ENCODE data around the gene GALK1.

Gene GALK1

DNA sequence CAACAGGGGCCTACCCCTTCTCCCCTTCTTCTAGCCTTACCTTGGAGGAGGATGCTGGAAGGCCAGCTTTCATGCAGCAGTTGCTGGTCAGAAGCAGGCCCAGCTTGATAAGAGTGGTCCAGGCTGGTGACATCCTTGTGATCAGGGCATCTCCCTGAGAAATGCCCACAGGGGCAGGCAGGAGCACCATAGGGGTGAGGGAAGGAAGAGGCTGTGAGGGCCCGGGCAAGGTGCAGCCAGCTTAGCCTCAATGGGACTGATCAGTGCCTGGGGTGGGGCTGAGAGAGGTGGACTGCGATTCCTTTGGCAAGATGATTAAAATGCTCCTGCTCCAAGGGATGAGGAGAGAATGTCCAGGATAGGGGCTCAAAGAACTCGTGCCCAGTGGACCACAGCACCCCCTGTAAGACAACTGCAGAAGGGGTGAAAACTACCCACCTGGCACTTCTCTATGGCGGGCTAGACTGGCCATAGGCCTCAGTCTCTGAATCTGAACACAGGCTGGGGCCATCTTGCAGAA lies 9.5 kb upstream of the GALK1 start:
- Histone ChIP-seq H3K79me2 (ENCODE audit: insufficient read depth, low read length) (peaks cover 15% of the 10 kb centered on the region), H3K36me3 (ENCODE audit: insufficient read depth, low read length) (peaks cover 35% of the 10 kb centered on the region), H3K4me2 (ENCODE audit: low read length) (no peak overlapping the region), H3K27me3 (ENCODE audit: insufficient read depth, low read length) (no peaks in the 10 kb centered on the region), H3K4me1 (ENCODE audit: insufficient read depth, low read length, severe bottlenecking) (peaks cover 30% of the 10 kb centered on the region), H3K27ac (ENCODE audit: low read depth, low read length, poor library complexity, severe bottlenecking) (no peak overlapping the region), H4K20me1 (ENCODE audit: insufficient read depth, low read length) (no peaks in the 10 kb centered on the region), H2AFZ (ENCODE audit: low read length) (no peak overlapping the region), H3F3A (ENCODE audit: insufficient read depth, low read length) (peaks cover 8% of the 10 kb centered on the region; the same call in 1 of the 2 replicates), H3K9me2 (ENCODE audit: low read depth, low read length) (no peaks in the 10 kb centered on the region), H3K4me3 (ENCODE audit: low read depth, low read length, poor library complexity, severe bottlenecking) (no peak overlapping the region), H3K9me3 (ENCODE audit: low read length) (no peaks in the 10 kb centered on the region), H3K9ac (ENCODE audit: low read length) (no peak overlapping the region)
- TF ChIP-seq EZH2 (IDR thresholded peaks at IDR 0.05; ENCODE audit: borderline replicate concordance, low read length): no peak
- TF ChIP-seq, protein P1, sequence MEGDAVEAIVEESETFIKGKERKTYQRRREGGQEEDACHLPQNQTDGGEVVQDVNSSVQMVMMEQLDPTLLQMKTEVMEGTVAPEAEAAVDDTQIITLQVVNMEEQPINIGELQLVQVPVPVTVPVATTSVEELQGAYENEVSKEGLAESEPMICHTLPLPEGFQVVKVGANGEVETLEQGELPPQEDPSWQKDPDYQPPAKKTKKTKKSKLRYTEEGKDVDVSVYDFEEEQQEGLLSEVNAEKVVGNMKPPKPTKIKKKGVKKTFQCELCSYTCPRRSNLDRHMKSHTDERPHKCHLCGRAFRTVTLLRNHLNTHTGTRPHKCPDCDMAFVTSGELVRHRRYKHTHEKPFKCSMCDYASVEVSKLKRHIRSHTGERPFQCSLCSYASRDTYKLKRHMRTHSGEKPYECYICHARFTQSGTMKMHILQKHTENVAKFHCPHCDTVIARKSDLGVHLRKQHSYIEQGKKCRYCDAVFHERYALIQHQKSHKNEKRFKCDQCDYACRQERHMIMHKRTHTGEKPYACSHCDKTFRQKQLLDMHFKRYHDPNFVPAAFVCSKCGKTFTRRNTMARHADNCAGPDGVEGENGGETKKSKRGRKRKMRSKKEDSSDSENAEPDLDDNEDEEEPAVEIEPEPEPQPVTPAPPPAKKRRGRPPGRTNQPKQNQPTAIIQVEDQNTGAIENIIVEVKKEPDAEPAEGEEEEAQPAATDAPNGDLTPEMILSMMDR (IDR thresholded peaks at IDR 0.05; ENCODE audit: low read length): no peak

DNA sequence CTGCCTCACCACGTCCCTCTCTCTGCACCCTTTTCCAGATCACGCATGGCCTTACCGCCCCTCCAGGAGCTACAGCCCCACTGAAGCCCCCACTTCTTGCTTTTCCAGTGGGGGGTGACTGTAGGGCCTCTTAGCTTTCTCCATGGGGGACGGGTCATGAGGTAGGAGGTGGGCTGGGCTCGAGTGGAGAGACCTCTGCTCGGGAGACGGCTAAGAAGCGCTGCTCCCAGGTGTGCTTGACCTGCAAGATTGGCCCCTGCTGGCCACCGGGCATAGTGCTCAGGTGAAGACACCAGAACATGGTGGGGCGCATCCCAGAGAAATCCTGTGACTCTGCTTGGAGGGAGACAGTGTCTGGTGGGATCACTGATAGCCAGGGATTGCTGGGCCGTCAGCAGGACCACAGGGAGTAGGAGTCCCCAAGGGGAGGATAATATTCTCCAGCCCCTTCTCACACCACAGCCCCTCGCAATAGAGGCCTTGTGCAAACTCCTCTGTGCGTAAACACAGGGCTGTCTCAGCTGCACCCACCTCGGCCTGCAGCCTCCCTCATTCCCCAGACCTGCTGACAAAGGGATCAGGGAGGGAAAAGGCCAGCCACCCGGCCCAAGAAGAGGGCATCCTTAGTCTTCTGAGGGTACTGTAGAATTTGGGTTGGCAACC lies 8.9 kb upstream of the GALK1 start:
- Histone ChIP-seq H3K4me3 (ENCODE audit: low read depth, low read length, poor library complexity, severe bottlenecking) (no peak overlapping the region), H3F3A (ENCODE audit: insufficient read depth, low read length) (peaks cover 8% of the 10 kb centered on the region; the same call in 1 of the 2 replicates), H3K27me3 (ENCODE audit: insufficient read depth, low read length) (no peaks in the 10 kb centered on the region), H3K4me2 (ENCODE audit: low read length) (no peak overlapping the region), H3K9me2 (ENCODE audit: low read depth, low read length) (no peaks in the 10 kb centered on the region), H2AFZ (ENCODE audit: low read length) (no peak overlapping the region), H3K9ac (ENCODE audit: low read length) (no peak overlapping the region), H4K20me1 (ENCODE audit: insufficient read depth, low read length) (no peaks in the 10 kb centered on the region), H3K9me3 (ENCODE audit: low read length) (no peaks in the 10 kb centered on the region), H3K27ac (ENCODE audit: low read depth, low read length, poor library complexity, severe bottlenecking) (no peak overlapping the region), H3K4me1 (ENCODE audit: insufficient read depth, low read length, severe bottlenecking) (peaks cover 30% of the 10 kb centered on the region), H3K36me3 (ENCODE audit: insufficient read depth, low read length) (peaks cover 29% of the 10 kb centered on the region), H3K79me2 (ENCODE audit: insufficient read depth, low read length) (peaks cover 9% of the 10 kb centered on the region)
- TF ChIP-seq EZH2 (IDR thresholded peaks at IDR 0.05; ENCODE audit: borderline replicate concordance, low read length): no peak
- TF ChIP-seq, protein P1 (IDR thresholded peaks at IDR 0.05; ENCODE audit: low read length): no peak

DNA sequence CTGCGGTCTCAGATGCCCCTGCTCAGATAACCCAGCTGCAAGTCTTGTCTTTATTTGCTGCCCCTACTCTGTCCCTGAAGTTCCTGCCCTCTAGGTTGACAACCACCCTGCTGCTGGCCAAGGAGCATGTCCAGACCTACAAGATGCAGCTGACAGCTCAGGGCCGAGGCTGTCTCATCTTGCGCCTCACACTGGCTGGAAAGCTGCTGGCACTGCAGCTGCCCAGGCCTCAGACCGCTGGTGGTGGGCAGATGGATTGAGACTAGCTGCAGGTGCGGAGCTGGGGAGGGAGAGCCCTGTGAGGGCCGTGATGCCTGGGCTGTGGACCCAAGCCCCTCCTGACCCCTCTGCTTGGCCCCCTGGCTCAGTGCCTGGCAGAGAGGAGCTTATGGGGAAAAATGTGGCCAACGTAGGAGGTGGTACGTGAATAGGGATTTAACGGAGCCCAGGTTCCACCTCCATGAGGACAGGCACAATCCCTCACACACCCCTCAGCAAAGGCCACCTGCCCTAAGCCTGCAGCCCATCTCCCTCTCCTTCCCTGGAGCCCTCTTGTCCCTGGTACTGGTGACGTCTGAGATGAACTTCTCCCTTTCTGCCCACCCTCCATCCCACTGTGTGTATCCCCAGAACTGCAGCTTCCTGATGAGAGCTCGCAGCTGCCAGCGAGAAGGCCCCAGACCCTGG lies 8.3 kb upstream of the GALK1 start:
- Histone ChIP-seq H3K4me3 (ENCODE audit: low read depth, low read length, poor library complexity, severe bottlenecking) (no peak overlapping the region), H4K20me1 (ENCODE audit: insufficient read depth, low read length) (no peaks in the 10 kb centered on the region), H3K9me2 (ENCODE audit: low read depth, low read length) (no peaks in the 10 kb centered on the region), H3K27ac (ENCODE audit: low read depth, low read length, poor library complexity, severe bottlenecking) (no peak overlapping the region), H3K9ac (ENCODE audit: low read length) (no peak overlapping the region), H3K4me2 (ENCODE audit: low read length) (no peak overlapping the region), H3K27me3 (ENCODE audit: insufficient read depth, low read length) (no peaks in the 10 kb centered on the region), H3K4me1 (ENCODE audit: insufficient read depth, low read length, severe bottlenecking) (peaks cover 28% of the 10 kb centered on the region), H3K36me3 (ENCODE audit: insufficient read depth, low read length) (peaks cover 23% of the 10 kb centered on the region), H3F3A (ENCODE audit: insufficient read depth, low read length) (peaks cover 8% of the 10 kb centered on the region; the same call in 1 of the 2 replicates), H2AFZ (ENCODE audit: low read length) (no peak overlapping the region), H3K9me3 (ENCODE audit: low read length) (no peaks in the 10 kb centered on the region), H3K79me2 (ENCODE audit: insufficient read depth, low read length) (peaks cover 3% of the 10 kb centered on the region)
- TF ChIP-seq EZH2 (IDR thresholded peaks at IDR 0.05; ENCODE audit: borderline replicate concordance, low read length): no peak
- TF ChIP-seq, protein P1 (IDR thresholded peaks at IDR 0.05; ENCODE audit: low read length): no peak
